ENCODE data around the gene MEGF10.

The MEGF10 gene

DNA sequence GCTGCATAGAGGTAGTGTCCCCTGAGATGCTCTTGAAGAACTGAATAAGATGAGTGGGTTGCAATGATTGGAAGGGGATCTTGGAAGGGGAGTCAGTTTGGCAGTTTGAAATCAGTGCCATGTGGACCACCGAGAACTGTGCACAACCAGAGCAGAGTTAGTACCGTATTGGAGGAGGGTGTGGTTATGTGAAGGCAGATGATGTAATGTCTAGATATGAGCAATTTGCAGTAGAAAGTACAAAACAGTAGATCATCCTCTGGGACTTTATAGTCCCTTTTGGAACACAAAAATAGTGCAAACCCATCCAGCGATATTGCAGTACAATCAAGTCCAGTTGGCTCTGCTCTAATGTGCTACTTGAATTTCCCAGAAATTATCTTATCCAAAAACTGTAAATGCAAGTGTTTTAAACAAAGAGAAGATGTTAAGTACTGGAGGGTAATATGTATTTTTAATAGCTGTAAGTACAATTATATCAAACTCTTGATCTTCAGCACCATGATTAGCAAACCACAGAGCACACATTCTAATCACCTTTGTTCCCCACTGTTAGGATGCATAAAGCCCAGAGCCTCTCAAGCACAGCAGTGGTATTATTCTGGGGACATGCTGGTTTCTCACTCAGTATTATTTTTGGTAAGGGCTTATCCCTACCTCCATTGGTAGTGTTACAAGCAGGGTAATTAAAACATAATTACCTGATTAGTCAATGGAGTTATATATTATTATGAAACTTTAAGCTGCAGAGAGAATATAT is 41.5 kb downstream of the MEGF10 start:
- no peak for DNase-seq

DNA sequence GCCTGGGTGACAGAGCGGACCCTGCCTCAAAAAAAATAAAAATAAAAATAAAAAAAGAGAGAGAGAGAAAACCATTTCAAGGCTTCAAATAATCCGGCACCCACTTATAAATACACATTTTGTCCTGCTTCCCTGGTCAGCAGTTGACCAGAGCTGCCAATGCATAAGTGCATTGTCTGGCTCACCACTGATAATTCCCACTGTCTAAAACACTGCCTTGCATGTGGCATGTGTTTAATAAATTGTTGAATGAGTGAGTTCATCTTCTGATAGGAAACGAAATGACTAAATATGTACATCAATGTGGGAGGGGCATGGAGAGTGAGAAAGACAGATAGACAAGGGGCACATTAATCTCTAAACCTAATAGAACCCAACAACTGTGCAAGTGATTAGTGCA is 42.9 kb downstream of the MEGF10 start:
- no peak for DNase-seq

DNA sequence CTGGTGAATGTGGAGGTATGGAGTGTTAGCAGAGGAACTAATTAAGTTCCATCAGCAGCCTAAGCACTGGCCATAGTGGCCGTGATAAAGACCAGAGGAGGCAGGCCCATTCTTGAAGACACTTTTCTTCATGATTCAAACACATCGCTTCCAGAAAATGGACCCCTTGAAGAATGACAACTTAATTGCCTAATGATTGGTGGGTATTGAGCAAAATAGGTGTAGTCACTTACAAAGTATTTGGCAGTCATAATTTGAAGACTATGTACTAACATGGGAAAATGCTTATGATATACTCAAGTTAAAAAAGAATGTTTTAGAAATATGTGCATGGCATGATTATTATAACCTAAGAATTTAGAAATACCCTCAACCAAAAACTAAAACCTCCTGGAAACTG is 44.8 kb downstream of the MEGF10 start:
- DNase-seq, result no peak

DNA sequence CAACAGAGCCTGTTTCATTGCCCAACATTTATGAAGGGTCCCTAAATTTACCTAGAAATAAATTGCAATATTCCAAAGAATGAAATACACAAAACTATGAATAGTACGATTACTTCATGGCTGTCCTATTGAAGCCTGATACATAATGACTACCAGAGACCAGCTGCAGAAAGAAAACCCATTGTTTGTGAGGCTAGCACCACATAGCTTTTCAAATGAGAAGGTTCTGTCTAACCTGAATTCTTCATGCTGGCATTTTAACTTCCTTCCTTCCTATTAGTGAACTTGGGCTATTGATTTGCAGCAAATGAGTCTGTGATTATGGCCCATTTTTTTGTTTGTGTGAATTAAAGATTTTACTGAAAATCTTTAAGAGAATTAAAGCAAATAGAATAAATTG is 47.3 kb downstream of the MEGF10 start:
- DNase-seq, result peak; percentile 6

DNA sequence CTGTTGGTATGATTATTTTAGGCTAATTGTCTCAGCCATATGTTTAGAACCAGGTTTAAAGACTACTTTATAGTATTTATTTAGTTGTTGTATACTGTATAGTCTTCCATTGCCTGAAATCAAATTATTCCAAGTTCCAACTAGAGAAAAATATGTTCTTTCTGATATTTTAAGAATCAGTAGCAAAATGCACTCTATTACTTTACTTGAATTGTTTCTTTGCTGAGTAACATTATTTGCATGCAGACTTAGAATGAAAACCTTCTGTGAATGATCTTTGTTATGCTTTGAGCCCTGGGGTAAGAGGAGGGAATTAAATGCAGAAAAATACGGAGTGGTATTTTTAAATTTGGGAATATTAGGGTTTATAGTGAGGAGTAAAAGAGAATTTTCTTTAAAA is 47.9 kb downstream of the MEGF10 start:
- DNase-seq, result no peak

DNA sequence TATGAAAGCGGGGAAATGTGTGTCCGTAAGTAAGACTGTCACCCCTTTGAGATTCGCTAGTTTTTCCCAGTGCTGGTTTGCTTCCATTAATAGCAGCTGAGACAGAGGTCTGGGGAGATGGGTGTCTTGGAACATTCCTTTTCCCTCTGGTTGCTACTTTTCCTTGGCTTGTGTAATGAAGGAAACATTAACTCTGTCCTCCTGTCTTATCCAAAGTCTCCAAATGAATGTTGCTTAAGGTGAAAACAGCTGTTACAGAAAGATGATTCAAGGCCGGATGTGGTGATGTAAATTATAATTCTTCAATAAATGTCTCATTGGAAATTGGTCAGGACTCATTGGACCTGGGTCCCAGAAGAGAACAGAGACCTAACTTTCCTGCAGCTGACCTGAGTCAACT is 50.0 kb downstream of the MEGF10 start:
- DNase-seq, result no peak

DNA sequence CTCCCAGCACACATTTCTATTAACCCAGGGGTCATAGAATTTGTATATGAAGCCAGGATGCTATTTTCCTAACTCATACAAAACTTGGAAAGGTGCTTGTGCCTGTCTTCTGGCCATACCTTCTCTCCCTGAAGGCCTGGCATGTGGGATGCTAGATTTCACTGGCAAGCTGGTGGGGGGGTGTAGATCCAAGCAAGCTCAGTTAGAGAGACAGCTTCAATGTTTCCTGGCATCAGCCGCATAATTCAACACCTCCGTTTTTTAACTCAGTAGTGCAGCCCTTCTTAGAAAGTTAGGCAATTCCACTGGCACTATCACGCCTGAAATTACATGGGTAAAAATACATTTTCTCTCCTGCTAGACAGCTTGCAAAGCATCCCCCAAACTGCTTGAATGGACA is 51.8 kb downstream of the MEGF10 start:
- DNase-seq, result no peak

DNA sequence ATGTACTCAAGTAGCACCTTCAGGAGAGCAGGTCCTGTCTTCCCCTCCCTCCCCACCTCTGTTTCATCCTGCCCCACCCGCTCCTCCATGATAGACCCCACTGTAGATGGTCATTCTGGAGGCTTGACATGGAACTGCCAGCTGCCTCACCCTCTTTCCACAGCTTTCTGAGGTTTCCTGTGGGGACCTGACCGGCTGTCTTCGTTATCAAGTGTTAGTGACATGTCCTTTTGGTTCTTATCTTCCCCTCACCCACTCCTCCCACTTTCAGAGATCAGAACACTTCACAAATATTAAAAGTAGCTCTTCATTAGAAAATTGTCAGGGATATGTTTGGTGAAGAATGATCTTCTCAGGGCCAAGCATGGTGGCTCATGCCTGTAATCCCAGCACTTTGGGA is 52.7 kb downstream of the MEGF10 start:
- no peak for DNase-seq

DNA sequence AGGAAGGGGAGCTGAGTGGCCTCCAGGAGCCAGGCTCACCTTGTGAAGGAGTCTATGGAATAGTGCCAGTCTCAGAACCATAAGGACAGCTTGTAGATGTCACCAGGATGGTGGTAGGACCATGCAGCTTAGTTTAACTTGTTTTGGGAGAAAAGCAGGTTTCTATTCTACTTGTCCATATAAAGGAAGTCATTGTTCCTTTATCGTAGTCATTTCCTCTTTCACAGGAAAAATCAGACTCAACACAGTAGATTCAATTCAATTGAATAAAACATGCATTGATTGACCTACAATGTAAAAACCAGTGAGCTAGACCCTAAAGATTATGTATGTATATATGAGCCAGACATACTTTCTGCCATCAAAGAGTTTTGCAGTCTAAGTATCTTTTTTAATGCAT is 53.3 kb downstream of the MEGF10 start:
- DNase-seq, result no peak

DNA sequence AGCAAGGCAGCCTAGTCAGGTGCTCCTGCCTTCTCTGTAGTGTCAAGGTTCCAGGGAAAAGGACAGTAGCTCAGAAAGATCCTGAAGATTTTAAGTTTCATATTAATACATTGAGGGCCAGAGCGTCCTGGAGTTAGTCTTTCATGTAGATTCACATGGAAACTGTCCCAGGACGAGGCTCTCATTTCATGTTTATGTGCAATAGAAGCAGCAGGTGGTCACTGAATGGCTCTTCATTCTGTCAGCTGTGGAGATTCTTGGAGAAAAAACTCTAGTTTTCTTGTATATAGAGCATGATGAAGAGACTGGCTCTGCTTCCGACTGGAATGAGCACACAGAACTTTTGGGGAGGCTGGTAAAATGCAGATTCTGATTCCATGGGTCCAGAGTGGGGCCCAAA is 54.3 kb downstream of the MEGF10 start:
- no peak for DNase-seq

DNA sequence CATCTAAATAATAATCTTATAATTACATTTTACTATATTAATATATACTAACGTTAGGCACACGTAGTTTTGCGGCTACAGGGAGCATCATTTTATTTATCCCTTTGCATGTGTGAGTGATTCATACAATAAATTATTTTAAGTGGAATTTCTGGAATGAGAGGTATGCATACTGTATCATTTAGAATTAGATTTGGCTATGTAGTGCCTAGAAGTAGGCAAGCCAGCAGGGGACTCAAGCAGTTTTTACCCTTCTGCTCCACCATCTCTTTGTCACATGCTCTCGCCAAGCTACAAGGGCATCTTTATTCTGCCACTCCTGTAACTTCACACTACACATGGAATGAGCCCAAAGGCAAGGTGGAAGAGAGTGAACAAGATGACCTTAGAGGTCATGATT is 60.8 kb downstream of the MEGF10 start:
- no peak for DNase-seq

DNA sequence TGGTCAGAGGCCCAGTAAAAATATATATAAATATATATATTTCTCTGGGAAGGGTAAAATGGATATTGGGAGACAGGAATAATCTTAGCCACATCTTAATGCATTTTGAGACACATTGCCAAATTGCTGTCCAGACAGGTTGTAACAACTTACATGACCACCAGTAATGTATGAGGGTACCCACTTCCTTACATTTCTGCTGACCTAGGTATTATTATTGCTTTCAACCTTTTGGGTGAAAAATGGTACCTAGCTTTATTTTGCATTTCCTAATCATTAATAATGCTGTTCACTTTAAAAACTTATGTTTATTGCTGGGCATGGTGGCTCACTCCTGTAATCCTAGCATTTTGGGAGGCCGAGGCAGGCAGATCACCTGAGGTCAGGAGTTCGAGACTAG is 61.5 kb downstream of the MEGF10 start:
- no peak for DNase-seq

DNA sequence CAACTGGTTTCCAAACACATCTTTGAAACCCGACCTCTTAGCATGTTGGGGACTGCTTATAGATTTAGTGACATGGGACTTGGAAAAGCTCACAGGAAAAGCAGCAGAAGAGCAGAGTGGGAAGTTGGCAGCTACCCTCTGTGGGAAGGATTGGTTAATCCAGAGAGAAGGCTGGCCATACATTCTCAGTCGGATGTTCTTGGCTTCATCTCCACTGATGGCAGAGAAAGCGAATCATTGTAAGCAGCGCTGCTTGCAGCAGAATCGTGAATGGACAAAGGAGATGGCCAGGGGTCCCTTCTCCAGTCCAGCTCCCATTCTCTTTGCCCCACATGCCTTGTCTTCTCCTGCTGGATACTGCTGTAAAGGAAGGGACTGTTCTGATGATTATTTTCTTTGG is 62.7 kb downstream of the MEGF10 start:
- DNase-seq, result no peak

DNA sequence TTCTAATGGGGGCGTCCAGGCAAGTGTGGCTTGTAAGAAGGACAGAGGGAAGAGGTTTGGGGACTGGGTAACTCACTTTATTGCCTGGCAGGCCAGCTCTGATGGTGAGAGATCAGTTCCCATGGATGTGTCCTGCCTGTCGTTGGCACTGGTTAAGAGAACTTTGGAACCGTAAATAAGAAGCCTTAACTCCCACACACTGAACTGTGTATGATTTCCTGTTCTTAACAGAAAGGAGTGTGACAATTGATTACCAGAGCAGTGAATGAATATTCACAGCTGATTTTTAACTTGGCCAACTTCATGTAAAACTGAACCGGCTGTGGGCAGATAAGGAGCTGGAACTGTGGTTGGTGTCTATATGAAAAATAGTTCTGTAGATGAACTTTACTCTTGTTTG is 63.2 kb downstream of the MEGF10 start:
- DNase-seq, result no peak

DNA sequence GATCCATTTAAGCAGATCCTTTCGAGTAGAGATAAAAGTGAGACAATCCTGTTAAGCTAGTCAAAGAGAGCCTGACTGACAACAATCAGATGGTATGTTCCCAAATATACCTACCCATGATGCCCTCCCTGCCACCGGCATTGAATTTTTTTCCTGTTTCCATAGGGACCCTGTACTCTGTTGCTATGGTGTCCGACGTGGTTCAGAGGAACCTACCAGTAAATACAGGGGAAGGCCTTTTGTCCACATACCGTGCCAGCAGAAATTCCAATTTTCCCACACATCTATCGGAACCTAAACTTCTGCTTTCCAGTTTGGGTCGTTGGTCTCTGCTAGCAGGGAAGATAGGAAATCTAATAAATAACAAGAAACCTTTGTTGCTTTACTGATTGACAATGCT is 64.7 kb downstream of the MEGF10 start:
- DNase-seq, result peak; percentile 6

DNA sequence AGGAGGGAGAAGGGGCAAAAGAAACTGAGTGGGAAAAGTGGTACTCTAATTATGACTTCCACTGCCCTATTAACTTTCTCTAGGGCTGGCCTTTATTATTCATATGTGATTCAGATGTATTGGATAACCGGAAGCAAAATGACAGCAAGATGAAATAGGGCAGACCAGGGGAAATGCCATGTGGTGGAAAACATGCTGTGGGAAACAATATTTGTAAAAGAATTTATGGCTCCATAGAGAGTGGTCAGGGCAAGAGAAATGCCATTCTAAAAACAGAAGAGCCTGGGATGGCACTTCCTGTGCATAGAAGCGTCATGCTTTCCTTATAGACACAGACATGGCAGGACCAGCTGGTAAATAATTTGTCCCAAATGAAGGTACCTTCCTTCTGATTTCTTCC is 67.7 kb downstream of the MEGF10 start:
- DNase-seq, result no peak

DNA sequence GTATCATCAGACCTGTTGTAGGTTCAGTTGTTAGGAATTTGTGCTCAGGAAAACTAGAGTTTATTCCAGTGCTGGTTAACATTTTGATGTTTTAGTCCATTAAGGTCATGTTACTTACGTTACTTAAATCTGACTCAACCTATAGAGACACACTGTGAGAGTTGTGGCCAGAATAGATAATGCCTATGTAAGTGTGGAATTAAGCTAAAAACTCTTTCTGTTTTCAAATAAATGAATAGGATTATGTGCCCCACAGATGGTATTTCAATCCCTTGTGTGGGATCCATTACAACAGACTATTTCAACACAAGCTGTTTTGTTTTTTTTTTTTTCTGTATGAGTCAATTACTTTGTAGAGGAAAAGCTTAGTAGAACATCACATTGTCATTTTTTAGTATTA is 68.1 kb downstream of the MEGF10 start:
- peak; percentile 63 for DNase-seq

DNA sequence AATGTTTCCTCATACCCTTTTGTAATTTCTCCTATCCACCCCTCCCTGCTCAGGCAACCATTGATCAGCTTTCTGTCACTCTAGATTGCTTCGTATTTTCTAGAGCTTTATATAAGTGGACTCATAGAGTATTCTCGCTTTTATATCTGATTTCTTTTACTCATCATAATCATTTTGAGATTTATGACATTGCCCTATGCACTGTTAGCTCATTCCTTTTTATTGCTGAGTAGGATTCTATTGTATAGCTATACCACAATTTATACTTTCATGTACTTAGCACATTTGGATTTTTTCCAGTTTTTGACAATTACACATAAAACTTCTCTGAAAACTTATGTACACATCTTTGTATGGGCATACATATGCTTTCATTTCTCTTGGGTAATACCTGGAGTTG is 68.9 kb downstream of the MEGF10 start:
- DNase-seq, result no peak

DNA sequence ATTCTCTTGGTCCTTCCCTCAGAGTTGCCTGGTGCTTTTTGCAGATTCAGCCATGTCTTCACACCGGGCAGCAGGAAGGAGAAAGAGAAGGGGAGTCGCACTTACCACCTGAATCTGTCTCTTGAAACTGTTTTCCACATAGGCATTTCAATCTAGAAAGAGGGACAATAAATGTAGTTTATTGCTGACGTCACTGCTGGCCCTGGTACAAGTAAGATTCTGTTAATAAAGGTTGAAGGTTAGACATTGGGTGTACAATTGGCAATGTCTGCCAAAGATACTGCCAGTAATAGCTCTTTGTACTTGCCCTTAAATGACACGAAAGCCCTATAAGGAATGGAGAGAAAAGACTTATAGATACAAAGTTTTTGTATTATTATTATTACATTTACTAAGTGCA is 72.8 kb downstream of the MEGF10 start:
- DNase-seq, result no peak

DNA sequence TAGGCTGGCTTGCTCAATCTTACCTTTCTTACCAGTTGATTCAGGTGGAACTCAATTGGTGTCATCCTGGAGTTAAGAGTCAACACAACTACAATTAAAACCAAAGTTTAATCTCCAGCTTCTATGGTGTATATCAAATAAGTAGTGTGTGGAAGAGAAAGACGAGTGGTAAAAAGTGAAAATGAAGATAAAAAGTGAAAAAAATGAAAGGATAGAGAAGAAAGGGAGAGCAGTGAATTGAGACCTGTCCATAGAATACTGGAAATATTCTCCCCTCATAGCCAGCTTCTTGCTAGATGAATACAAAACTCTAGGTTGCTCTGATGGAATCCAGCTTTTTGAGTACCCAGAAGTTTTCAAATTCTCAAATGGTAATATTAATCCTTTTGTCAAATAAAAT is 76.4 kb downstream of the MEGF10 start:
- DNase-seq, result no peak

DNA sequence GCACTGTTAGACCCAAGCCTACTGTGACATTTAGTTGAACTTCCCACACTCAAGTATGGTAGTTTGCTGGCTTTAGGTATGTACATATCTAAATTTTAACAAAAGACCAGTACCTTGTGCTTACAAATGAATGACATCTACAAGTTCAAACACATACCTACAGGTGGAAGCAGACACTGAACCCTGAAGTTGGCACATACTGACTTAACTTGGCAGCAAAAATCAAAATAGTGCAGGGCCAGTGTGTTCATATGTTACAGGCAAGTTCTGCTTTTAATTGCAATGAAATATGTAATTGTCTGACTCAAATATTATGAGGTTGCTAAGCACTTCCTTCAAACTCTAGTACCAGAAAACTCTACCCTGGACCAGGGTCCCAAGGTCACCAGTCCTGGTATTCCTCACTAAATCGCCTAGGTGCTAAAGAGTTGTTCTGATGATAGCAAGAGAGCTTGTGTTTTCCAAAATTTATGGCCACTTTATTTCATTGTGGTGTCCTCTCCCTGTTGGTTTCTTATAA is 77.4 kb downstream of the MEGF10 start:
- no peak for DNase-seq

DNA sequence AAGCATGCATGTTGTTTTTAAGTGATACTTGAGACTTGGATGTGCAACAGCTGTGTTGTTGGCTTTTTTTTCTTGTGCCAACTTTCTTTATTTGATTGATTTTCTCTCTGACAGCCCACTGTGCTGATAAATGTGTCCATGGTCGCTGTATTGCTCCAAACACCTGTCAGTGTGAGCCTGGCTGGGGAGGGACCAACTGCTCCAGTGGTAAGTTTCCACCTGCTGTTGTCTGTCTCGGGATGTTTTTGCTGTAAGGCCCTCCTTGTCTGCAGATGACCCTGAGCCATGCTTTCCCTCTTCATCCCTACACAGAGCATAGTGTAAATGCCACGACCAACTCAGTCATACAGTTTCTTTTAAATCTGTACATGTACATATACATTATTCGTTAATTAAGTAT is 79.2 kb downstream of the MEGF10 start:
- DNase-seq, result peak; percentile 73

DNA sequence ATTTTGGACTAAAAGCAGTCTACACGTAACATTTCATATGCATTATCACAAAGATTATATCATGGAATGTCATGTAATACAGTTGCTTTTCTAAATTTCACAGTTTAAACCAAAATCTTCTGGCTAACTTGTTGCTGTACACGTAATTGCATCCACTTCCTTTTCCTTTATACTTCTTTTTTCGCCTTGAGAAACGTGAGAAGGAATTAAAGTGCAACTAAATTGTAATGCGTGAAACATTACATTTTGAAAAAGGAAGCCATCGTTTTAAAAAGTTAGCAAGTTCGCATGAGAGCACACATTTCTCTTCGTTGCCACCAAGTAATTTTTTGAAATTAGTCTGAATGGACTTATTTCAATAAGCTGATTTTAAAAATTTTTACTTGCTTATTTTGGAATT is 80.0 kb downstream of the MEGF10 start:
- DNase-seq, result no peak

DNA sequence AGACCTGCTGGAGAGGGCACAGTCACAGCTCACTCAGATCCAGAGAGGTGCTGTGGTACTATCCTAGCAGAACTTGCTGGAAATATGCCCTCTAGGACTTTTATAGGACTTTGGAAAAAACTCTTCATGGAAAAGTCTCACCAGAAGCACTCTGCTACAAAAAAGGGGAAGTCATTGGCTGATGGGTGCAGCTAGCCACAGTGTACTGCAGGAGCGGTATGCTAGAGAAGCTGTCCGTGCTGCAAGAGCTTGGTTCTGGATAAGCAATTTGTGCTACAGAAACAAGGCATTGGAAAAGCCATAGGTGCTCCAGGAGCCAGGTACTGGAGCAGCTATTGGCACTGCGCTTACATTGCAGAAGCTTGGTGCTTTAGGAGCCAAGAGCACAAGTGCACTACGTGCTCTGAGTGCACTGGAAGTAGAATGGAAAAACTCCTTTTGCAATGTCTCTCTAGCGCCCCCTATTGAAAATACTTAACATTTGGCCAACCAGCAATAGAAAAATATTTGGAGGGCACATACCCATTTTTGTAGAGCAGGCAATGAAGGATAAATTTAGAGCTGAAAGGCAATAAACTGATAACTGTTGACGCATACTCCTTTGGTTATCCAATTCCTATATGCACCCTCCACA is 83.4 kb downstream of the MEGF10 start:
- no peak for DNase-seq

DNA sequence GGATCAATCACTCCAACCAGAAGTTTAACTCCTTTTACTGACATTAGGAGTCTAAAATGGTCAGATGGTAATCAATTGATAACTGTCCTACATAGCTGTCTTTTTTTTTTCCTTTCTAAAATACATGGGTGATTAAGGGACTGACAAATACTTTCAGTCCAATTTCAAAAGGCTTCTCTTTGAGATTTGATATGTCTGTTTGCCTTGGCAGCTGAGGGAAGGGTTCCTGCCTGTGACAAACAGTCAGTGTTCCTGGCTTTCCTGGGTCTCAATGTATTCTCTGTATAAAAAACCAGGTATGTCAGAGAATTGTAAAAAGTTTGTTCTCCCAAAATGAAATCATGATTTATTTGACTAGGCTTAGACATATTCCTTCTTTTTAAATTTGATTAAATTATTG is 84.5 kb downstream of the MEGF10 start:
- no peak for DNase-seq

Data from NCI-H82 (cell line).